B cell (primary cell): Measurements from ENCODE around the gene SMNDC1. TPM values are rescaled to one million over a fixed set of nuclear protein-coding genes. Genes with fewer than 3 reads are reported as not detected.

Source experiments
- ATAC-seq: fragments of 200-7000 bp; cut with Tn5 transposase; one replicate; pipeline ENCODE4 v1.10.0; 2021; ENCODE audit warnings: low read depth, mild to moderate bottlenecking, moderate number of reproducible peaks, moderate library complexity
- CTCF ChIA-PET: fragments of 350-600 bp; sonication (Branson Sonifier 250); formaldehyde crosslinking; loops from one replicate; lab custom pipeline; 2021; ENCODE audit warnings: antibody characterized with exemption, inconsistent platforms; lab: Charles Lee
- POLR2A ChIA-PET: fragments of 350-600 bp; sonication (Branson Sonifier 250); formaldehyde crosslinking; loops from one replicate; lab custom pipeline; 2021; ENCODE audit warnings: antibody characterized with exemption; lab: Charles Lee
- DNase-seq: peaks from one replicate; pipeline ENCODE4 v3.0.0; 2013
- H2AFZ ChIP-seq: 2 replicates; pipeline ENCODE4 v1.6.1; 2012; ENCODE audit warnings: mild to moderate bottlenecking, low read depth, low read length; ENCODE audit not compliant: insufficient read depth, poor library complexity, severe bottlenecking
- H3K27ac ChIP-seq, 2 donors: 1 replicate in 1 of 2; 2 replicates in 1 of 2; pipeline ENCODE4 v1.5.1; 2012 to 2013; ENCODE audit warnings: low read length in 2 of 2, mild to moderate bottlenecking in 2 of 2, moderate library complexity in 1 of 2
- H3K27me3 ChIP-seq, 4 experiments: fragments of 200-600 bp in 1 of 4; sonication (generic) in 1 of 4; replicated peaks in 1 of 4; 1 replicate in 2 of 4; 2 replicates in 2 of 4; pipeline versions ENCODE4 v1.6.1 to v1.7.0; 2013 to 2016; ENCODE audit warnings: low read length in 3 of 4, mild to moderate bottlenecking in 2 of 4, mixed read lengths in 1 of 4, moderate library complexity in 1 of 4; ENCODE audit not compliant: insufficient read depth in 4 of 4, control insufficient read depth in 3 of 4; ENCODE audit errors: control extremely low read depth in 1 of 4
- H3K36me3 ChIP-seq, 2 experiments: replicated peaks in 1 of 2; 1 replicate in 1 of 2; 2 replicates in 1 of 2; pipeline versions ENCODE4 v1.6.1 to v1.7.1; 2013; ENCODE audit warnings: low read length in 1 of 2; ENCODE audit not compliant: insufficient read depth in 2 of 2, control insufficient read depth in 1 of 2; ENCODE audit errors: control extremely low read depth in 1 of 2, extremely low read depth in 1 of 2
- H3K4me1 ChIP-seq, 2 donors: fragments of 200-600 bp in 1 of 2; sonication (generic) in 1 of 2; 1 replicate in 1 of 2; 2 replicates in 1 of 2; pipeline versions ENCODE4 v1.5.1 to v1.6.1; 2013 to 2017; ENCODE audit warnings: low read length in 2 of 2; ENCODE audit not compliant: control insufficient read depth in 2 of 2, insufficient read depth in 2 of 2
- H3K4me2 ChIP-seq: replicated peaks from 2 replicates; pipeline ENCODE3; 2012; ENCODE audit warnings: mild to moderate bottlenecking, low read depth, low read length; ENCODE audit not compliant: poor library complexity, severe bottlenecking
- H3K4me3 ChIP-seq, 5 experiments: fragments of 200-600 bp in 1 of 5; sonication (generic) in 1 of 5; 1 replicate in 3 of 5; 2 replicates in 2 of 5; pipeline versions ENCODE4 v1.5.1 to v1.7.0; 2011 to 2016; ENCODE audit warnings: low read length in 4 of 5, mild to moderate bottlenecking in 4 of 5, low read depth in 2 of 5, control low read depth in 1 of 5, moderate library complexity in 1 of 5; ENCODE audit not compliant: insufficient read depth in 1 of 5; ENCODE audit errors: control extremely low read depth in 1 of 5, extremely low read depth in 1 of 5
- H3K79me2 ChIP-seq: fragments of 200-600 bp; sonication (generic); one replicate; pipeline ENCODE4 v1.6.0; 2016; ENCODE audit warnings: low read length; ENCODE audit not compliant: control insufficient read depth, insufficient read depth
- H3K9ac ChIP-seq: fragments of 200-600 bp; sonication (generic); 2 replicates; pipeline ENCODE4 v1.6.1; 2017; ENCODE audit warnings: mild to moderate bottlenecking, low read length, moderate library complexity
- H3K9me3 ChIP-seq, 3 donors: one replicate each; pipeline versions ENCODE4 v1.6.1 to v1.7.1; 2013; ENCODE audit warnings: low read length in 2 of 3; ENCODE audit not compliant: control insufficient read depth in 2 of 3, insufficient read depth in 1 of 3; ENCODE audit errors: control extremely low read depth in 1 of 3
- H4K20me1 ChIP-seq: 2 replicates; pipeline ENCODE4 v1.6.0; 2012; ENCODE audit warnings: mild to moderate bottlenecking, low read length; ENCODE audit not compliant: insufficient read depth, control insufficient read depth, poor library complexity, severe bottlenecking
- H3K27ac Mint-ChIP-seq: one replicate; pipeline ENCODE4 v1.8.0; 2021; ENCODE audit warnings: mixed read lengths
- H3K27me3 Mint-ChIP-seq: one replicate; pipeline ENCODE4 v1.8.0; 2021; ENCODE audit warnings: mixed read lengths
- H3K4me1 Mint-ChIP-seq: one replicate; pipeline ENCODE4 v1.8.0; 2021; ENCODE audit warnings: mixed read lengths
- H3K4me3 Mint-ChIP-seq: one replicate; pipeline ENCODE4 v1.8.0; 2021; ENCODE audit warnings: mixed read lengths
- H3K9me3 Mint-ChIP-seq: one replicate; pipeline ENCODE4 v1.8.0; 2022; ENCODE audit warnings: mixed read lengths; ENCODE audit not compliant: insufficient read depth
- EZH2 ChIP-seq: IDR thresholded peaks from 2 replicates; pipeline ENCODE4 v1.6.1; 2012; ENCODE audit warnings: borderline replicate concordance, low read depth, mild to moderate bottlenecking, moderate library complexity, low read length; ENCODE audit not compliant: insufficient read depth, poor library complexity, severe bottlenecking
- WGBS: methylation state at CpG from one replicate; pipeline ENCODE4 v1.1.5; 2013; ENCODE audit warnings: missing lambda C conversion rate; ENCODE audit not compliant: insufficient coverage; 5-methylcytosine and 5-hydroxymethylcytosine counted together
- intact Hi-C: fragments of 100-400 bp; cut with micrococcal nuclease; formaldehyde crosslinking; loops from one replicate; pipeline ENCODE4 v1.10.0; 2022
- polyA plus RNA-seq: library from polyadenylated mRNA; depleted of rRNA; stranded (reverse); fragments of >200 nt; gene quantifications from 2 replicates; pipeline ENCODE4 v1.2.3, GENCODE V29; 2012
- total RNA-seq, 2 donors: library from RNA; stranded (reverse); fragments of 120-200 nt in 1 of 2; gene quantifications; 1 replicate in 1 of 2; 2 replicates in 1 of 2; pipeline versions ENCODE4 v1.2.3 to v1.2.4, GENCODE V29; 2013 to 2022
- TF ChIP-seq, protein P1 (sequence below): fragments of 200-600 bp; IDR thresholded peaks from one replicate; pipeline ENCODE4 v1.8.0; 2022; ENCODE audit warnings: antibody characterized with exemption, mild to moderate bottlenecking

SMNDC1 gene
- total and polyA plus RNA-seq, 2 donors (not counting 1 experiment from before 2014, with no cell fraction given) = 12.1 to 36.0 TPM

DNA sequence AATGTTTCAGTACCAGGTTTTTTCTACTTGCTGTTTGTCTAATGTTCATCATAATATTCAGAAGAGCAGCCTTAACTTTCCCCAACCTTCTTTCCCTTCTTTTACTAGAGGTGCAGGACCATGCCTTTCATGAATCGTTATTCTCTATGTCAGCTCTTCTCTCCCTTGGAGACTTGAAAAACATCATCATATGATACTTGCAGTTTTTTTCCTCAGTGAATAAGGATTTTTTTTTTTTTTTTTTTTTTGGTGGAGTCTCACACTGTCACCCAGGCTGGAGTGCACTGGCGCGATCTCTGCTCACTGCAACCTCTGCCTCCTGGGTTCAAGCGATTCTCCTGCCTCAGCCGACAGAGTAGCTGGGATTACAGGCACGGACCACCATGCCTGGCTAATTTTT, 30.1 kb downstream of the SMNDC1 start:
- H2AFZ ChIP-seq = no peak overlapping the region
- no peak overlapping the region for H3K4me2 ChIP-seq
- no peak for TF ChIP-seq EZH2
- TF ChIP-seq, protein P1, sequence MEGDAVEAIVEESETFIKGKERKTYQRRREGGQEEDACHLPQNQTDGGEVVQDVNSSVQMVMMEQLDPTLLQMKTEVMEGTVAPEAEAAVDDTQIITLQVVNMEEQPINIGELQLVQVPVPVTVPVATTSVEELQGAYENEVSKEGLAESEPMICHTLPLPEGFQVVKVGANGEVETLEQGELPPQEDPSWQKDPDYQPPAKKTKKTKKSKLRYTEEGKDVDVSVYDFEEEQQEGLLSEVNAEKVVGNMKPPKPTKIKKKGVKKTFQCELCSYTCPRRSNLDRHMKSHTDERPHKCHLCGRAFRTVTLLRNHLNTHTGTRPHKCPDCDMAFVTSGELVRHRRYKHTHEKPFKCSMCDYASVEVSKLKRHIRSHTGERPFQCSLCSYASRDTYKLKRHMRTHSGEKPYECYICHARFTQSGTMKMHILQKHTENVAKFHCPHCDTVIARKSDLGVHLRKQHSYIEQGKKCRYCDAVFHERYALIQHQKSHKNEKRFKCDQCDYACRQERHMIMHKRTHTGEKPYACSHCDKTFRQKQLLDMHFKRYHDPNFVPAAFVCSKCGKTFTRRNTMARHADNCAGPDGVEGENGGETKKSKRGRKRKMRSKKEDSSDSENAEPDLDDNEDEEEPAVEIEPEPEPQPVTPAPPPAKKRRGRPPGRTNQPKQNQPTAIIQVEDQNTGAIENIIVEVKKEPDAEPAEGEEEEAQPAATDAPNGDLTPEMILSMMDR = no peak
- peaks cover 11 to 20% of the 10 kb centered on the region in 2 donors for H3K4me1 ChIP-seq
- H4K20me1 ChIP-seq = peaks cover 8% of the 10 kb centered on the region
- no peaks in the 10 kb centered on the region for H3K9me3 Mint-ChIP-seq
- no peak overlapping the region for H3K27ac ChIP-seq
- no peak overlapping the region for H3K9ac ChIP-seq
- peaks cover 27% of the 10 kb centered on the region for H3K4me1 Mint-ChIP-seq
- ATAC-seq = no peak
- no peaks in the 10 kb centered on the region for H3K79me2 ChIP-seq
- no peaks in the 10 kb centered on the region for H3K9me3 ChIP-seq
- CTCF ChIA-PET = interaction anchor here (0.6 to 2.1 kb wide), 4 partner anchors 11 to 390 kb away, joined by 3 to 21 read pairs (median 4); no protein-coding TSS in a partner anchor
- no peak for DNase-seq
- H3K27me3 Mint-ChIP-seq = no peaks in the 10 kb centered on the region
- H3K4me3 ChIP-seq = no peak overlapping the region
- intact Hi-C loops = no loop called here
- H3K27me3 ChIP-seq = no peaks in the 10 kb centered on the region
- no peak overlapping the region for H3K4me3 Mint-ChIP-seq
- no peak overlapping the region for H3K27ac Mint-ChIP-seq
- no peaks in the 10 kb centered on the region for H3K36me3 ChIP-seq
- WGBS = 100% methylated on average over 3 of the region's 6 CpGs
- POLR2A ChIA-PET = interaction anchor here (0.7 kb wide), 1 partner anchor 14 kb away, joined by 12 read pairs; no protein-coding TSS in a partner anchor

DNA sequence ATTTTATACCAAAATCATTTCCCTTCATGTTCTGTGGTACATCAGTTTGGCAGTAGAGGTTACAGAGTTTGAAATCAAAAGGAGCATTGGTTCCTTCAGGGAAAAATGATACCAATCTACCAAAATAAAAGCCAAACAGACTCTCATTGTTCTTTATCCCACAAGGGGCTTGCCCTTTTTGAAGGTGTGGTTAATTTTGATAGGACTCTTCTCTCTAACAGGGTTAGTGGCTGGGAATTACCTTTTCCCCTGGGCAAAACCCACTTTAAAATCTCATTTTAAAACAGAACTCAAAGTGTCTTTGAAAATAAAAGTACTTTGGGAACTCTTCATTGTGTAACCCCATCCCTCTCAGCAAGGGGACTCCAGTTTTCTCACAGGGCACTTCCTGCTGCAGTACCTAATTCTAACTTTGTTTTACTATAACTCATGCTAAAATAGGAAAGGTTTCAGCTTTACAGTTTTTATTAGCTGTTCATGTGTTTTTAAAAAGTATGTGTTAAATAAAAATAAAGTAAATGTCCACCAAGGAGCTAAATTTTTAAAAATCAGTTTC, 30.6 kb downstream of the SMNDC1 start:
- DNase-seq = no peak
- Histone ChIP-seq H4K20me1 (peaks cover 8% of the 10 kb centered on the region), H3K4me3 (no peak overlapping the region), H3K4me1 (peaks cover 7 to 23% of the 10 kb centered on the region in 2 donors), H3K79me2 (no peaks in the 10 kb centered on the region), H2AFZ (no peak overlapping the region), H3K27me3 (no peaks in the 10 kb centered on the region), H3K9me3 (no peaks in the 10 kb centered on the region), H3K36me3 (no peaks in the 10 kb centered on the region), H3K4me2 (no peak overlapping the region), H3K9ac (no peak overlapping the region), H3K27ac (no peak overlapping the region)
- H3K4me1 Mint-ChIP-seq = peaks cover 29% of the 10 kb centered on the region
- no peak overlapping the region for H3K4me3 Mint-ChIP-seq
- no peak for ATAC-seq
- H3K27me3 Mint-ChIP-seq = no peaks in the 10 kb centered on the region
- intact Hi-C loops = no loop called here
- H3K27ac Mint-ChIP-seq = no peak overlapping the region
- H3K9me3 Mint-ChIP-seq = no peaks in the 10 kb centered on the region
- ChIA-PET CTCF (interaction anchor here (0.6 to 2.1 kb wide), 3 partner anchors 16 to 136 kb away, joined by 3 to 21 read pairs (median 4); no protein-coding TSS in a partner anchor), POLR2A (no interaction called here)
- TF ChIP-seq EZH2 = no peak
- TF ChIP-seq, protein P1 = no peak
